Stimulated activated CD4-positive, alpha-beta T cell treated with anti-CD3 and anti-CD28 coated beads, Interleukin-1b, Interleukin-23, amount 100 ng/mL, for 24 hours (primary cell): ENCODE data around the gene PNCK.

Experiments
- DNase-seq, 4 experiments: peaks; one replicate each; pipeline ENCODE4 v3.0.0-alpha.2; 2020; ENCODE audit warnings: low read depth in 4 of 4, low spot score in 1 of 4

PNCK gene

GRCh38 chrX:153628665-153629064 is 44.9 kb downstream of the PNCK start:
- DNase-seq = no peak

- DNase-seq = no peak
Measured at GRCh38 chrX:153628129-153628528, 45.5 kb downstream of the PNCK start.

- DNase-seq = no peak
Measured at GRCh38 chrX:153627675-153628111, 45.9 kb downstream of the PNCK start.

GRCh38 chrX:153626863-153627674 is 46.5 kb downstream of the PNCK start:
- no peak for DNase-seq

GRCh38 chrX:153626025-153626633 is 47.5 kb downstream of the PNCK start:
- DNase-seq = no peak

- no peak for DNase-seq
Measured at GRCh38 chrX:153625271-153626024, 48.2 kb downstream of the PNCK start.

GRCh38 chrX:153624196-153625091 is 49.2 kb downstream of the PNCK start:
- no peak for DNase-seq

GRCh38 chrX:153623310-153624029 is 50.1 kb downstream of the PNCK start:
- DNase-seq = no peak

- no peak for DNase-seq
Measured at GRCh38 chrX:153622661-153623309, 50.8 kb downstream of the PNCK start.

GRCh38 chrX:153621949-153622598 is 51.5 kb downstream of the PNCK start:
- no peak for DNase-seq

GRCh38 chrX:153620576-153620975 is 53.0 kb downstream of the PNCK start:
- no peak for DNase-seq
